Measurements from ENCODE around the gene DNAJB14.

- TF ChIP-seq ZNF282 (IDR thresholded peaks at IDR 0.05; ENCODE audit: partially characterized antibody) (no peak), TAF1 (CRISPR knock-in tag; IDR thresholded peaks at IDR 0.05) (peak; percentile 50), CTCF (CRISPR knock-in tag; IDR thresholded peaks at IDR 0.05) (no peak), CAMTA2 (CRISPR knock-in tag; IDR thresholded peaks at IDR 0.05; ENCODE audit: borderline replicate concordance) (no peak), ZNF3 (CRISPR knock-in tag; IDR thresholded peaks at IDR 0.05) (no peak), DDIT3 (CRISPR knock-in tag; IDR thresholded peaks at IDR 0.05) (no peak), NFATC3 (CRISPR knock-in tag; IDR thresholded peaks at IDR 0.05) (no peak)
These were observed 52.0 kb downstream of the DNAJB14 start, which contains the start of gene LAMTOR3 for GRCh38 chr4:99894161-99894997.

Data from HepG2 (cell line).